Dermis microvascular lymphatic vessel endothelial cell (primary cell): Measurements from ENCODE around the gene FCN1. TPM values are rescaled to one million over a fixed set of nuclear protein-coding genes. Genes with fewer than 3 reads are reported as not detected.

Experiments used
- DNase-seq, 2 donors: peaks; one replicate each; pipeline versions ENCODE4 v3.0.0 to v3.0.0-alpha.2; 2010; ENCODE audit warnings: low read depth in 2 of 2
- total RNA-seq: library from RNA; depleted of rRNA; stranded (reverse); fragments of >200 nt; gene quantifications from 2 replicates; pipeline ENCODE4 v1.2.1, GENCODE V29; 2014

FCN1 gene
- total RNA-seq, 1 donor from 2014 or later = not detected

DNA sequence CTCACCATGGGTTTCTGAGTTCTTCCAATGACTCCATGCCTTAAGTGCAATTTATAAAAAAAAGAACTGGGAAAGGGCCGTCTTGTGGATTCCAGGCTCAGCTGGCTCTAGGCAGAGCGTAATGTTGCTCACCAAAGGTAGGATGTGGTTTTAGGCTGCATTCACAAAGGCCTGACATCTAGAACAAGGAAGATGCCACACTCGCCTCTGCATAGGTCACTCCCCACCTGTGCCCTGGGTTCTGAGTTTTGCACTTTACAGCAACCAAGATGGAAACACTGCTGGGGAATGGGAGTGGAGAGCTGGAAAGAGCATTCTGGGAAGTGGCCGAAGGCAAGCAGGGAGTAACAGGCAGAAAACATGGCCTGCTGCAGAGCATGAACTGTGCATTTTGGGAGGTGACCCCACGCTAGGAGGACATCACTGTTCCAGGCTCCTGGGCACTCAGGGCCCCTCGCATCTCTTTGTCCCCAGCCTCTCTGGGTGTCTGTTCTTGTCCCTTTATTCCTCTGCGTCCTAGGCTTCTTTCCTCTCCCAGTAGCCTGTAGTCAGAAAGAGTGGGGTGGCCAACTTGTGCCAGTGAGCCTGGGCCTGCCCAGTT, 24.8 kb downstream of the FCN1 start:
- no peak for DNase-seq

DNA sequence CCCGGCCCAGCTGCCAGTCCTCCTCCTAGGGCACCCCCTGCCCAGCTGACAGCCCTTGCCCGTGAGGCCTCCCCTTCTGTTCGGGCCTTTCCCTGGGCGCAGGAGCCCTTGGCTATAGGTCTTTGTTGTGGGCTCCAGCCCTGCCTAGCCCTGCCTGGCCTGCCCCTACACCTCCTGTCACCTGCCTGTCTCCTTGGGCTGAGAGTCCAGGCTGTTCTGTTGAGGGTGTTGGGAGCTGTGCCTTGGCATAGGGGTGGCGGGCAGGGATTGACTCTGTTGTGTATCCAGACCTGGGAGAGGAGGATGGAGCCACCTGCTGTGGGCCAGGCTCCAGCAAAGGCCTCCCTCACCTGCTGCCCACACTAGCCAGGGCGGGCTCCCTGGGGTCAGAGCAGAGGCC, 25.5 kb downstream of the FCN1 start:
- no peak for DNase-seq

DNA sequence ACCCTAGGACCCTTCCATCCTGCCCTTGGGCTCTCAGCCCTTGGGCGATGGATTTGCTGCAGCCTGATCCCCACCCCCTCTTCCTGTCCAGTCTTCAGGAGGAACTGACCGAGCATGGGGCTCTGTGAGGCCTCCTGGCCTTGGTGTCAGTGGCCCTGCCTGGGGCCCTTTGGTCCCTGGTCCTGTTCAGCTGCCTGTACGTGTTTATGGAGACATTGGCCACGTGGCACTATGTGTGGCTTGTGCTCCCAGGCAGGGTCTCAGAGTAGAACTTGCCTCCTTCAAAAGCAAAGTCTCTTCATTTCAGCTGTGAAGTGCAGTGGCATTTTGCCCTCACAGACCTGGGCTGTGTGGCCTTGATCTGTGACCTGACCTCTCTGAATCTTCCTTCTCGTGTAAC, 26.0 kb downstream of the FCN1 start:
- no peak for DNase-seq

DNA sequence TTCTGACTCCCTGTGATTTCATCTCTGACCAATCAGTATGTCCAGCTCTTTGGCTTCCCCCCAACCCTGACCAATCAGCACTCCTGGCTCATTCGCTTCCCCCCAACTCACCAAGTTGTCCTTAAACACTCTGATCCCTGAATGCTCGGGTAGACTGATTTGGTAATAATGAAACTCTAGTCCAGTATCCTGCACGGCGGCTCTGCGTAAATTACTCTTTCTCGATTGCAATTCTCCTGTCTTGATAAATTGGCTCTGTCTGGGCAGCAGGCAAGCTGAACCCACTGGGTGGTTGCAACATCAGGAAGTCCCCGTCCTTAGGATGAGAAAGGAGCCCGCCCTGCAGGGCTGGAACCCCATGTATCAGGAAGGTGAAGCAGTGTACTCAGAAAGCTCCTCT, 26.7 kb downstream of the FCN1 start:
- no peak for DNase-seq

DNA sequence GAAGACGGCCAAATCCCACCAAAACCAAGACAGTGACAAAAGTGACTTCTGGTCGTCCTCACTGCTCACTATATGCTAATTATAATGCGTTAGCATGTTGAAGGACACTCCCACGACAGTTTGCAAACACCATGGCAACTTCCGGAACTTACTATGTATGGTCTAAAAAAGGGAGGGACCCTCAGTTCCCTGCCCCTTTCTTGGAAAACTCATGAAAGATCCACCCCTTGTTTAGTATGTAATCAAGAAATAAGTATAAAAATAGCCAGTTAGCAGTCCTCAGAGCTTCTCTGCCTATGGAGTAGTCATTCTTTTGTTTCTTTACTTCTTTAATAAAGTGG, 27.6 kb downstream of the FCN1 start:
- DNase-seq = no peak

DNA sequence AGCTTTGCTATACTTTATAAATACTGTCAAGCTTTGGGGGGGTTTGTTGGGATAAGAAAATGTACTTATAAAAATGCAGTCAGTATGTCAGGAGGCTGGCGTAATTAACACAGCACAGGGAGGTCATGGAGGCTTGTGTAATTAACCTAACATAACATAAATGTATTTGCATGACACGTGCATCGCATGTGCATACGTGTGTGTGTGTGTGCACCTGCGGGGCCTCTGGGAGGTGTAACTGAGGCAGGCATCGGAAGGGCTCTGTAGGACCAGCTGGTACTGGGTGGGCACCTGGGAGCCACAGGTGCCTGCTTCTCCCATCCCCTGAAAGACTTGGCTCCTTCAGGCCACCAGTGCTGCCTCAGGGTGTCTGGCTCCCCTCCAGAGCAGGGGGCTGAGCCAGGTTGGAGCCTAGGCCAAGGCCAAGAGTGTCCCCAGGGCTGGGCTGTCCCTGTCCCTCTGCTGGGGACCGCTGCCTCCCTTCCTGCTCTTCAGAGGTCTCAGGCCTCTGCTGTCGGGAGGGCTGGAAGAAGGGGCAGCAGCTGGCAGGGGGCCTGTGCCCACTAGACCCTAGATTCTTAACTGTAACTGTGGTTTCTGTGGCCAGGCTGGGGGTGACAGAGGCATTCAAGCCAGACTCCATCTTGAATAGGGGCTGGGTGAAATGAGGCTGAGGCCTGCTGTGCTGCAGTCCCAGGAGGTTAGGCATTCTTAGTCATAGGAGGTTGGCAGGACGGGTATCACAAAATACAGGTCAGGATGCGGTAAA, 28.1 kb downstream of the FCN1 start:
- DNase-seq = no peak

DNA sequence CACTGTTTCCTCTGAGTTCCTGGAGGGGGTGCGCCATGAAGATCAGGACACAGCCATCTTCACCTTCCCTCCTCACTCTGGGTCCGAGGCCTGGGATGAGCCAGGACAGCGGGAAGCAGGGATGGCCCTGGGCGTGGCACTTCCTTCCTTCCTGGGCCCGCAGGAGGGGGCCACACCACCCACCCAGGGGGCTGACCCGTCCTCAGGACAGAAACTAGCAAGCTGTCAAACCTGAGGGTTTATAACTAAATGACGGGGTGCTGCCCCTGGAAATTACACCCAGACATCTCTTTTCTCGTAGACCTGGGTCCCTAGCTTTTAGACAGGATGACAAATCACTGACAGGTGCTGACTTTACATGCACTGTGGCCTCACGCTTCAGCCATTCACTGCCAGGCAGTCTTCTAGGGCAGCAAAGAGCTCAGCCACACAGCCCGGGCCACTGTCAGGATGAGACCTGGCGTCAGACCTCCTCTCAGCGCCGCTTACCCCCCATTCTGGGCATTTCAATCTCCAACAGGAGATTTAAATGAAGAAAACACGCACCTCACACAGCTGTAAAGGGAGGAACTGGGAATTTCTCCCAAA, 29.0 kb downstream of the FCN1 start:
- DNase-seq = no peak

DNA sequence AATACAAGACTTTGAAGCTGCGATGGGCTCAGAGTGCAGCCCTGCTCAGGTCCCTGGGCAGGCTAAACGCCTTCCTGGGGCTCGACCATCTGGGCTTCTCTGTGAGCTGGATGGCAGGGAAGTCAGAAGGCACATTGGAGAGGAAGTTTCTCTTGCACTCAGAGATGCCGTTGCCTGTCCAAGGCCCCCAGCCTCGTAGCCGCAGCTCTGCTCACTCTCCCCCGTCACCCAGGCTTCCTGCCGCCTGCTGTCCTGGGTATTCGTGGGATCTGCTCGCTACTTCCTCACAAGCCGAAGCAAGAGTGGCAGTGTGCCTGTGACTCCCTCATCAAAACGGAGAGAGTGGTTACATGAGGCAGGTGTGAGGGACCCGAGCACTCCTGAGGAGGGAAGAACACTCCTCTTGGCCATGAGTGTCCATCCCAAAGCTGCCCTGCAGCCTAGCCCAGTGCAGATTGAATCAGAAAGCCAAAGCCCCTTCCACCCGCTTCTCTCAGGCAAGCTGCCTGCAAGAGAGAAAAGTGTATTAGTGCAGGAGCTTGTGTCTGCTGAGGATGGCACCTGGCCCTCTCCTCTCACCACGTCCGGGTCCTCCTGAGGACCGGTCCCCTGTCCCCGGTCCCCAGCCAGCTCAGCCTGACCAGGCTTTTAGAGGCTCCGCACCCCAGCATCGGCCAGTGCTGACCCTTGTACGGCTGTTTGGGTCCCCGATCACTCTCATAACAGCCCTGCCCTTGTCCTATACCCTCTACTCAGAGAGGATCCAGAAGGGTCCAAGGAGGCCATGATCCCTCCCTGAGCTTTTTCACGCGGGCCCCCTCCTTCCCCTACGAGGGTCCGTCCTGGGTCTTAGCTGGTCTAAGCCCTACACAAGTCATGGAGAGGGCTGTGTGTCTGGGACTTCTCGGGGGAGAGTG, 29.8 kb downstream of the FCN1 start:
- DNase-seq = no peak

DNA sequence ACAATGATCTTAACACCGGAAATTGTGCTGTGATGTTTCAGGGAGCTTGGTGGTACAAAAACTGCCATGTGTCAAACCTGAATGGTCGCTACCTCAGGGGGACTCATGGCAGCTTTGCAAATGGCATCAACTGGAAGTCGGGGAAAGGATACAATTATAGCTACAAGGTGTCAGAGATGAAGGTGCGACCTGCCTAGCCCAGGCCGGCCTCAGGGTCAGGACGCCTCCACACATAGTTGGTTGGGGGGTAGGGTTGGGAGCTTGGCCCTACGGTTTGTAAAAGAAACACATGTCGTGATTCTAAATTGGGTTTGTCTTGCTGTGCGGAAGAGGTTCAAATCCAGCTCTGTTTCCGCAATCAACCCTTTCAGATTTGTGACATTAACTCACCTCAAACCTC, 30.5 kb downstream of the FCN1 start:
- DNase-seq = no peak

DNA sequence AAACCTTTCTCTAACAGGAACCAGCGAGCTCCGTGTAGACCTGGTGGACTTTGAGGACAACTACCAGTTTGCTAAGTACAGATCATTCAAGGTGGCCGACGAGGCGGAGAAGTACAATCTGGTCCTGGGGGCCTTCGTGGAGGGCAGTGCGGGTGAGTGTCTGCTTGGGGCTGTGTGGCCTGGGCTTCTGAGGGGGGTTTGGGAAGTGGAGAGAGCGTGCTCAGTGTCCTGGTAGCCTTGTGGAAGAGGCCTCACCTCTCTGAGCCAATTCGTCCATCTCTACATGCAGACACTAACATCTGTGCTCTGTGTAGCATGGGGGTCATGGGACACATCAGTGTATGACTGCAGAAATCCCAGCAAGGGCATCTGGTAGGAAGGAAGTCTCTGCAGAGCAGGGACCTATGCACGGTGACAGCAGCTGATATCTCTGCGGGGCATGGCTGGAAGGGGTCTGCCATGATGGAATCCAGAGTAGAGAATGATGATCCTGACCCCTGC, 31.2 kb downstream of the FCN1 start:
- DNase-seq = no peak

DNA sequence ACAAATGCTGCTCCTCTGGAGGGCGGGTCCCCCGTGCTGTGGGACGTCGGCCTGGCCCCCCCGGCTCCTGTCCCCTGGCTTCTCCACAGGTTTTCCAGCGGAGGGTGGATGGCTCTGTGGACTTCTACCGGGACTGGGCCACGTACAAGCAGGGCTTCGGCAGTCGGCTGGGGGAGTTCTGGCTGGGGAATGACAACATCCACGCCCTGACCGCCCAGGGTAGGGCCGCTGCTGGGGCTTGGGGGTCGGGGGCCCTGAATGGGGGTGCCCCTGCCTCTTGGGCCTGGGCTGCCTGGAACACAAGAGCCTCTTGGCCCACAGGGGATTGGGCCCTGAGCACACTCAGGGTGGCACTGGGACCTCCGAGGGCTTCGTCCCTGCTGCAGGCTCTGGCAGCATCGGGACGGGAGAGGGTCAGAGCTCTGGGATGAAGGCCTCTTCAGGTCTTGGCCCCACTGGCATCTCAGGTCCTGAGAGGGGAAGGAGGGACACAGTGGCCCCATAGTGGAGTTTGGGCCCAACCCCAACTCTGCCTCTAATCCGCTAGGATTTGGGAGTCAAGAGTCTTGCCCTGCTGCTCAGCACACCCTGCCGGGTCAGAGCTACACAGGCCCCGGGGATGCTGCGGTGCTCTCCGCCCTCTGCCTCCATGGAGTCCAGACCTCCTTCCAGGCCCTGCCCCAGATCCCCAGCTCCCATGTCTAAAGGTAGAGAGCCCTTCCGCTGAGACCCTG, 31.9 kb downstream of the FCN1 start:
- DNase-seq = no peak

DNA sequence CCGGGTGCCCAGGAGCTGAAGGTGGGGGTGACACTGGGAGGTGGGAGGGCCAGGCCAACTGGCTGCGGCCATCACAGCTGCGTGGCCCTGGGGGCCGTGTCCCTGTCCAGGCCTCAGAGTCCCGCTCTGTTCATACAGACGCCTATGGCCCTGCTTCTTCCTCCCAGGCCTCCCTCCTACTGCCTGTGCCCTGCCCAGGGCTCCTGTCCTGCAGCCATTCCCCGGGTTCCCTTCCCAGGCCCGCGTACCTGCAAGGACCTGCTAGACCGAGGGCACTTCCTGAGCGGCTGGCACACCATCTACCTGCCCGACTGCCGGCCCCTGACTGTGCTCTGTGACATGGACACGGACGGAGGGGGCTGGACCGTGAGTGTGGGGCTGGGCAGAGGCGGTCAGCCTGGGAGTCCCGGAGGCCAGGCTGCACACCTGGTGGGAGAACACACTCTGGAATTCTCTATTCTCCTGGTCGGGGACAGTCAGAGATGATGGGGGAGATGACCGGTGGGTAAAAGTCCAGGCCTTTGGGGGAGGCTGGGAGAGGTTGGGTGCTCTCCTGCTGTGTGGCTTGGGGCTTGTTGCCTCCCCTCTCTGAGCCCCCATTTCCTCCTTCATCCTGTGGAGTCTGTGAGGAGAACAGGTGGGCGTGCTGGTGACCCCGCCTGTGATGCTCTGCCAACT, 32.6 kb downstream of the FCN1 start:
- no peak for DNase-seq

DNA sequence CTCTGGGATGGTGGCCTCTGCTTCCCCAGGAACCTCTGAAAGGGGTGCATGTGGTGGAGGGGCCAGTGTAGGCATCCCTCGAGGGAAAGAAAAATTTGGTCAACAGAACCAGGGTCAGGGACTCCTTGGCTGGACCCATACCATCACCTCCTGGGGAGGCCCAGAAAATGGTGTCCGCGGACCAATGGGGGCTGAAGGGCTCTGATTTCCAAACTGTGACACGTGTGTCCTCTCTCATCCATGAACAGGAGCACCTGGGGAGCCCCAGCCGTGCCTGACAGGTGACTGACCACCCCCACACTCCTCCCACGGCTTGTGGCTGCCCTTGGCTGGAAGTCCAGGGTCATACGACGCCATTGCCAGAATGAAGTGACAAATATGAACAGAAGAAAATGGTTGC, 33.2 kb downstream of the FCN1 start:
- DNase-seq = no peak

DNA sequence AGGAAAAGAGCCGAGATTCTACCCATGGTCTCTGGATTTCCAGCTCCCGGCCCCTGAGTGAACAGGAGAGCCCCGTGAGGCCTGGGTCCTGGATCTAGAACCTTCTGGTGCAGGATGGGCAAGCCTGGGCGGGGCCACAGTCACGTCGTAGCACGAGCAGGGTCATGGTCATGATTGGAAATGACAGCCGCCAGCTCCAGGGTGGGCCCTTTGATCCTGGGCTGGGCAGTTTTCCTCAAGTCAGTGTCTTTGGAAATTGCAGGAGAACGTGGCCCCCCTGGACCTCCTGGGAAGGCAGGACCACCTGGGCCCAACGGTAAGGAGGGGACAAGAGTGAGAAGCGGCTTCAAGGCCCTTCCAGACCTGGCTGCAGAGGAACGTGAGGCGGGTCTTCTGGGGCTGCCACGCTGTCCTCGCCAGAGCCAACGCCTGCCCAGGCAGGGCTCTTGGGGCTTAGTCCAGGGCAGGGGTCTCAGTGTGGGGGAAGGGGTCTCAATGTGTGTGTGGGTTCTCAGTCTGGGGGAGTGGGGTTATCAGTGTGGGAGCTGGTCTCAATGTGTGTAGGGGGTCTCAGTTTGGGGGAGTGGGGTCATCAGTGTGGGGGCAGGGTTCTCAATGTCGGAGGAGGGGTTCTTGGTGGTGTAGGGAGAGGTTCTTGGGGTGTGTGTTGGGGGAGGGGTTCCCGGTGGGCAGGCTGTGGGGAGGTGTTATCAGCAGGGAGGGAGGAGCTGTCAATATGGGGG, 34.5 kb downstream of the FCN1 start:
- DNase-seq = no peak

DNA sequence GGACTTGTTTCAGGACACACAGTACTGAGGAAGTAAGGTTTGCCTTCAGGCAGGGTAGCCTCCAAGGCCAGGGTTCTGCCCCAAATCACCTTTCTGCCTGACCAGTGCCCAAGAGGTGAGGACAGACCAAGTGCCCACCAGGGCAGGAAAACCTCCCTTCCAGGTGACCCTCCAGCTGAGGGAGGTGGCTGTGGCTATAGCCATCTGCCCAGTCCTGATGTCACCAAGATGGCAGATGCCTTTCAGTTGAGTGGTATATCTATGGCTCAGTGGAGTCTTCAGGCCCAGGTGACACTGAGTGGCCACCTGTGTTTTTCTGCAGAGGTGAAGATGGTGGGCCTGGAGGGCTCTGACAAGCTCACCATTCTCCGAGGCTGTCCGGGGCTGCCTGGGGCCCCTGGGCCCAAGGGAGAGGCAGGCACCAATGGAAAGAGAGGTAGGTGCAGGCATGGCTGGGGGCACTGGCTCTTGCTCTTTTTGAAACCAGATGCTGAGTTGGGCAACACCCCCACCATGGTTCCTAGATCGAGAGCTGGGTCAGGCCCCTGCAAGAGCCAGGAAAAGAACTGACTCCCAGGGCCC, 35.4 kb downstream of the FCN1 start:
- DNase-seq = no peak

DNA sequence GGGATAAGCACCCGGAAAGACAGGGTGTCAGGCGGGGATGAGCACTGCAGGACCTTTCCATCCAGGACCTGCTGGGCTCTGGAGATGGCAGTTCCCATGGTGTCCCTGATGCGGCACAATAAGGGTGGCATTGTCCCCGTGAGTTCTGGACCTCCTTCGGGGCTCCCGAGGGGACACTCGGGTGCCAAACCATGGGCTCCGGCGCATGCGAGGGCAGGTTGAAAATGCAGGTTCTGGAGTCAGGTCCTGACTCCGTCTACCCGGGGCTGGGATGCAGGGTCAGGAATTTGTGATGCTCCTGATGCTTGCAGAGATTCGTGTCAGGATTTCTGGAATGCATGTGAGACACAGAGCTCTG, 36.4 kb downstream of the FCN1 start:
- no peak for DNase-seq

DNA sequence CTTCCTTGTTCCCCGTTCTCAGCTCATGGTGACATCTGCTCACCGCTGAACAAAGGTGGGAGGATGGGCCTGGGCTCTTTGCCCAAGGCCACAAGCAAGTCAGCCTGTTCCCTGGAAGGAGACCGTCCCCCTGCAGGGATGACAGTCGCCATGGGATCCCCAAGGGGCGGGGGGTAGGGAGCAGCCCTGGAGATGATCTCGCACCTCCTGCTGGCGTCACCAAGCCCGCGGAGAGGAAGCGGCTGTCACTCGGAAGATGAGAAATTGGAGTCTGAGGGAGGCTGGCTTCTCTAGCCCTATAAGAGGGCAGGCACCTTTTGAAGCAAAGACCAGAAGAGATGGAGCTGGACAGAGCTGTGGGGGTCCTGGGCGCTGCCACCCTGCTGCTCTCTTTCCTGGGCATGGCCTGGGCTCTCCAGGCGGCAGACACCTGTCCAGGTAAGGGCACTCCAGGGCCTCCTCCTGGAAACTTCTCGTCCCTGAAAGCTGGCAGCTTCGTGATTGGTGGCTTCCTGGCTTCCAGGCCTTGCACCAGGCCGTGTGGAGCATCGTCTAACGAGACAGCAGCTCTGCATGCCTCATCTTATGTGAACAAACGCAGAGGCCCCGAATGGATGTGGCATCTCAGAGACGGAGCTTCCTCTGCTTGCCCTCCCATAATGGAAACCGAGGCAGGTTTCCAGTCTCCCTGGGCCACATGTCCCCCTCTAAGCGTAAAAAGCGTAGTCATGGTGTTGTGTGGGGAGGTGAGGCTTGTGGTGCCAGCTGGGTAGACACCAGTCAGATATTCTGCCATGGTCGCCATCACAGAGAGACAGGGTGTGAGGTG, 37.0 kb downstream of the FCN1 start, which contains the start of gene FCN2:
Gene FCN2, plus strand, starts transcription at position 327 of the 829 bp plus-strand sequence. Its CDS starts 12 bp downstream, at position 339.
- DNase-seq = no peak

DNA sequence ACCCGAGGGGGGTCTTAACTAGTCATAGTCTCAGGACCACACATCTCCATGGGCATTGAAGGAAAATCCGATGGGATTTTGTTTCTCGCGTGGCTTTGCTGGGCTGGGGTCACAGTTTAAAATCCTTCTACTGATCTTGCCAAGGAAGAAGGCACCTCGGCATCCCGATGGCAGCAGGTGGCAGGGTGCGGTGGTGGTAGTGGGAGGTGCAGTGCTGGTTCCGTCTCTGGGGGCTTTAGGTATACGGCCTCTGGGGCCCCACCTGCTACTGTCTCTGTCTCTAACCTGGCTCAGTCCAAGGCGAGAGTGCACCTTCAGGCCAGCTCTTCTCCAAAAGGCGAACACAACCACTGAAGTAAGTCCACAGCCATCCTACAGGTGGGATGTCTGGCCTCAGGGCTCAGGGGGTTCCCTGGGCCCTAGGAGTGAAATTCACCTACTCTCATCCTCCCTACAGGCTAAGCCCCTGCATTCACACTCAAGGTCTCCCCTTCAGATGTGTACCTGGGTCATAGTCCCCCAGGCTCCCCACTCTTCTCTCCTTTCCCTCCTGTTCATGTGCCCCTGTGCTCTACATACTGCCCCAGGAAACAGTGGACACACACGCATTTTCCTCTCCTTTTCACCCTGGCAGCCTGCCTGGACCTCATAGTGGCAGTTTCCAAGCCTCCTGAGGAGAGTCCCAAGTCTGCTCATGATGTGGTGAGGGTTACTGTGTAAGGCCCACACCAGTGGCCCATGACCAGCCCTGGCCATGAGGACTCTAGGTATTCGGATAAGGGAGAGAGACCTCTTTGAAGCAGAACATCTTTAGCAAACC, 37.8 kb downstream of the FCN1 start:
- DNase-seq = no peak
